ENCODE results near the gene ENTR1.

DNA sequence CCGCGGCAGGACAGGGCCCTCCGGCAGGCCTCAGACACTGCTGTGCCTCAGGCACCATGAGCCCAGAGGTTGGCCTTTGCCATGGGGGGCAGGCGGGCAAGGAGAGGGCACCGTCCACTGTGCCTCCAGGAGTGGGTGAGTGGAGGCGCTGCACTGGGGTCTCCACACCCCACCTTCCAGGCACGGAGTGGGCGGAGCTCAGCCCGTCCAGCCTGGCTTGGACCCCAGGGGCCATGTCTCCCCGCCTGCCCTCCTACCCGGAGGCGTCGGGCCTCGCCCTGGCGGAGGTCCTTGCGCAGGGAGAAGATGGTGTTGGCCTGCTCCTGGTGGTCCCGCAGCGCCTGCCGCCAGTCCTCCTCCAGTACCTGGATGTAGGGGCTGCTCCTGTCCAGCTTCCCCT lies 40.4 kb downstream of the ENTR1 start:
- TF ChIP-seq, protein P1, sequence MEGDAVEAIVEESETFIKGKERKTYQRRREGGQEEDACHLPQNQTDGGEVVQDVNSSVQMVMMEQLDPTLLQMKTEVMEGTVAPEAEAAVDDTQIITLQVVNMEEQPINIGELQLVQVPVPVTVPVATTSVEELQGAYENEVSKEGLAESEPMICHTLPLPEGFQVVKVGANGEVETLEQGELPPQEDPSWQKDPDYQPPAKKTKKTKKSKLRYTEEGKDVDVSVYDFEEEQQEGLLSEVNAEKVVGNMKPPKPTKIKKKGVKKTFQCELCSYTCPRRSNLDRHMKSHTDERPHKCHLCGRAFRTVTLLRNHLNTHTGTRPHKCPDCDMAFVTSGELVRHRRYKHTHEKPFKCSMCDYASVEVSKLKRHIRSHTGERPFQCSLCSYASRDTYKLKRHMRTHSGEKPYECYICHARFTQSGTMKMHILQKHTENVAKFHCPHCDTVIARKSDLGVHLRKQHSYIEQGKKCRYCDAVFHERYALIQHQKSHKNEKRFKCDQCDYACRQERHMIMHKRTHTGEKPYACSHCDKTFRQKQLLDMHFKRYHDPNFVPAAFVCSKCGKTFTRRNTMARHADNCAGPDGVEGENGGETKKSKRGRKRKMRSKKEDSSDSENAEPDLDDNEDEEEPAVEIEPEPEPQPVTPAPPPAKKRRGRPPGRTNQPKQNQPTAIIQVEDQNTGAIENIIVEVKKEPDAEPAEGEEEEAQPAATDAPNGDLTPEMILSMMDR (IDR thresholded peaks at IDR 0.05; ENCODE audit: low read length): no peak
- TF ChIP-seq EZH2 (optimal IDR thresholded peaks at IDR 0.05; ENCODE audit: low read depth, low read length): no peak
